SU-DHL-6 (cell line): ENCODE results near the gene SHISAL1.

Source experiments
- CTCF ChIP-seq: fragments of 200-600 bp; sonication (generic); IDR thresholded peaks from one replicate; pipeline ENCODE4 v1.5.1; 2017; ENCODE audit warnings: antibody characterized with exemption, mild to moderate bottlenecking, low read length, moderate library complexity; ENCODE audit not compliant: insufficient read depth, poor library complexity, severe bottlenecking
- EZH2phosphoT487 ChIP-seq: fragments of 200-600 bp; sonication (generic), shearing (Covaris generic); conservative IDR thresholded peaks from 2 replicates; pipeline ENCODE4 v1.6.1; 2018; ENCODE audit warnings: mild to moderate bottlenecking, antibody characterized with exemption, low read length, moderate library complexity, mixed read lengths

- TF ChIP-seq CTCF (no peak), EZH2phosphoT487 (no peak)
These were observed 13.6 kb downstream of the SHISAL1 start for GRCh38 chr22:44299124-44299523.
